ENCODE results near the gene C19orf81. TPM values are rescaled to one million over a fixed set of nuclear protein-coding genes. Genes with fewer than 3 reads are reported as not detected.

C19orf81 gene
- total and polyA plus RNA-seq, 2 of the 13 experiments (the other 11 are each of a cell fraction or from before 2014, with no cell fraction given), result not detected

DNA sequence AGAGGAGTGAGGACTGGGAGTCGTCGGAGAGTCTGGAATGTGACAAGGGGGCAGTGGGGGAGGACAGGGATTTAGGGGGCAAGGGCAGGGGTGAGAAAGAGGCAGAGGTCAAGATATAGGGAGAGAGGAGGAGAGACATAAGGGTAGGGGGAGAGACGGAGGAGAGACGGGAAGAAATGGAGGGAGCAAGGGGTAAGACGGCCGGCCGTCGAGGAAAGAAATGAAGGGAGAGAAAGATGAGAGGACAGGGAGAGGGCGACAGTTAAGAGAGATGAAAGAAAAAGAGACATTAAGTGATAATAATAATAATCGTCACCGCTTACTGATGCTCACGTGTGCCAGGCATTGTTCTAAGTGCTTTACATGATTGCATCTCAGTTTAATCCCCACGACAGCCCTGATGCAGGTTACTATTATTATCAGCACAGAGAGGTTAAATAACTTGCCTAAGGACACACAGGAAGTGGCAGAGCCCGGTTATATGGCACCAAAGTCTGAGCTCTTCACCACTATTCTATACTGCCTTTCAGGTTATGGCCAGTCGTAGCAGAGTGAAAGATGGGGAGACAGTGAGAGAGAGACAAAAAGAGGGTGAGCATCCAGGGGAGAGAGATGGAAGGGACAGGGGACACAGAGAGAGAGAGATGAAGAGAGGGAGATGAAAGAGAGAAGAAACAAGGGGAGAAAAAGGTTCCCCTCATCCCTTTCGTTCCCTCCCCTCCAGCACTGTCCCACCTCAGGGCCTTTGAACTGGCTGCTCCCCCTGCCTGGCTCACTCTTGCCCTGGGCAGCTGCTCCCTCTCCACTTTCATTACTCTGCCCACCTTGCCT lies 13.6 kb downstream of the C19orf81 start:
- peaks cover 1 to 7% of the 10 kb centered on the region in 2 experiments; a peak in 3 of 5 replicates for H3K27me3 ChIP-seq (ENCODE audit: control insufficient read depth in 1 of 2, insufficient read depth in 2 of 2, low read length in 2 of 2)
- no peak for FAIRE-seq
- ATAC-seq, result no peak
- H3K4me1 ChIP-seq (ENCODE audit: insufficient read depth, low read length), result no peaks in the 10 kb centered on the region
- ChIA-PET POLR2A (no interaction called here), CTCF (ENCODE audit: low intra/inter-chr PET ratio, low total read pairs) (no interaction called here)
- H4K20me1 ChIP-seq (ENCODE audit: insufficient read depth, low read length), result no peaks in the 10 kb centered on the region
- no peak overlapping the region for H3K4me2 ChIP-seq (ENCODE audit: low read depth, low read length)
- no peak overlapping the region for H3K4me3 ChIP-seq (replicated peaks in 1 of 3; ENCODE audit: insufficient read depth in 1 of 3, low read depth in 2 of 3, low read length in 3 of 3)
- in situ Hi-C loops (cut with HindIII; ENCODE audit: extremely low pct_ligation_motif_present, low pct_unique_long_range_greater_than_20kb) (no loop called here), intact Hi-C loops (cut with micrococcal nuclease; ENCODE audit: unreplicated experiment) (no loop called here)
- H3K79me2 ChIP-seq (ENCODE audit: insufficient read depth, low read length), result no peaks in the 10 kb centered on the region
- no peak overlapping the region for H3K9ac ChIP-seq (ENCODE audit: insufficient read depth, low read depth, low read length)
- WGBS (ENCODE audit: low lambda C conversion rate), result 39% methylated on average over 16 of the region's 16 CpGs
- BruUV-seq (replicated peaks), result no TSS peak
- H3K27ac ChIP-seq (ENCODE audit: extremely low read length, insufficient read depth, low read length), result no peak overlapping the region
- H3K9me3 ChIP-seq (ENCODE audit: low read length), result no peaks in the 10 kb centered on the region; the same call in 1 of the 2 replicates
- DNase-seq (ENCODE audit: low spot score), result no peak
- no peaks in the 10 kb centered on the region for H3K36me3 ChIP-seq (replicated peaks in 1 of 2; ENCODE audit: control insufficient read depth in 1 of 2, insufficient read depth in 2 of 2, low read length in 2 of 2)
- H2AFZ ChIP-seq (ENCODE audit: low read length), result no peak overlapping the region
- TF ChIP-seq SIX4 (CRISPR knock-in tag; IDR thresholded peaks at IDR 0.05) (no peak), ZNF333 (CRISPR knock-in tag; IDR thresholded peaks at IDR 0.05; ENCODE audit: borderline replicate concordance) (no peak), WIZ (CRISPR knock-in tag; IDR thresholded peaks at IDR 0.05) (no peak), HOXA3 (CRISPR knock-in tag; IDR thresholded peaks at IDR 0.05) (no peak), ZNF180 (CRISPR knock-in tag; IDR thresholded peaks at IDR 0.05; ENCODE audit: borderline replicate concordance, low read depth) (no peak), NONO (IDR thresholded peaks at IDR 0.05) (no peak), NONO (CRISPR knock-in tag; conservative IDR thresholded peaks at IDR 0.05) (no peak), NFRKB (IDR thresholded peaks at IDR 0.05) (no peak), POGZ (CRISPR knock-in tag; IDR thresholded peaks at IDR 0.05) (no peak), ZNF619 (CRISPR knock-in tag; IDR thresholded peaks at IDR 0.05) (no peak), AKAP8 (CRISPR knock-in tag; IDR thresholded peaks at IDR 0.05) (no peak), KLF12 (CRISPR knock-in tag; IDR thresholded peaks at IDR 0.05; ENCODE audit: borderline replicate concordance) (no peak)
- TF ChIP-seq, protein P1, sequence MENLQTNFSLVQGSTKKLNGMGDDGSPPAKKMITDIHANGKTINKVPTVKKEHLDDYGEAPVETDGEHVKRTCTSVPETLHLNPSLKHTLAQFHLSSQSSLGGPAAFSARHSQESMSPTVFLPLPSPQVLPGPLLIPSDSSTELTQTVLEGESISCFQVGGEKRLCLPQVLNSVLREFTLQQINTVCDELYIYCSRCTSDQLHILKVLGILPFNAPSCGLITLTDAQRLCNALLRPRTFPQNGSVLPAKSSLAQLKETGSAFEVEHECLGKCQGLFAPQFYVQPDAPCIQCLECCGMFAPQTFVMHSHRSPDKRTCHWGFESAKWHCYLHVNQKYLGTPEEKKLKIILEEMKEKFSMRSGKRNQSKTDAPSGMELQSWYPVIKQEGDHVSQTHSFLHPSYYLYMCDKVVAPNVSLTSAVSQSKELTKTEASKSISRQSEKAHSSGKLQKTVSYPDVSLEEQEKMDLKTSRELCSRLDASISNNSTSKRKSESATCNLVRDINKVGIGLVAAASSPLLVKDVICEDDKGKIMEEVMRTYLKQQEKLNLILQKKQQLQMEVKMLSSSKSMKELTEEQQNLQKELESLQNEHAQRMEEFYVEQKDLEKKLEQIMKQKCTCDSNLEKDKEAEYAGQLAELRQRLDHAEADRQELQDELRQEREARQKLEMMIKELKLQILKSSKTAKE (CRISPR knock-in tag; IDR thresholded peaks at IDR 0.05; ENCODE audit: borderline replicate concordance), result no peak
- TF ChIP-seq, protein P2, sequence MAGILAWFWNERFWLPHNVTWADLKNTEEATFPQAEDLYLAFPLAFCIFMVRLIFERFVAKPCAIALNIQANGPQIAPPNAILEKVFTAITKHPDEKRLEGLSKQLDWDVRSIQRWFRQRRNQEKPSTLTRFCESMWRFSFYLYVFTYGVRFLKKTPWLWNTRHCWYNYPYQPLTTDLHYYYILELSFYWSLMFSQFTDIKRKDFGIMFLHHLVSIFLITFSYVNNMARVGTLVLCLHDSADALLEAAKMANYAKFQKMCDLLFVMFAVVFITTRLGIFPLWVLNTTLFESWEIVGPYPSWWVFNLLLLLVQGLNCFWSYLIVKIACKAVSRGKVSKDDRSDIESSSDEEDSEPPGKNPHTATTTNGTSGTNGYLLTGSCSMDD (CRISPR knock-in tag; IDR thresholded peaks at IDR 0.05), result no peak
- TF ChIP-seq, protein P3, sequence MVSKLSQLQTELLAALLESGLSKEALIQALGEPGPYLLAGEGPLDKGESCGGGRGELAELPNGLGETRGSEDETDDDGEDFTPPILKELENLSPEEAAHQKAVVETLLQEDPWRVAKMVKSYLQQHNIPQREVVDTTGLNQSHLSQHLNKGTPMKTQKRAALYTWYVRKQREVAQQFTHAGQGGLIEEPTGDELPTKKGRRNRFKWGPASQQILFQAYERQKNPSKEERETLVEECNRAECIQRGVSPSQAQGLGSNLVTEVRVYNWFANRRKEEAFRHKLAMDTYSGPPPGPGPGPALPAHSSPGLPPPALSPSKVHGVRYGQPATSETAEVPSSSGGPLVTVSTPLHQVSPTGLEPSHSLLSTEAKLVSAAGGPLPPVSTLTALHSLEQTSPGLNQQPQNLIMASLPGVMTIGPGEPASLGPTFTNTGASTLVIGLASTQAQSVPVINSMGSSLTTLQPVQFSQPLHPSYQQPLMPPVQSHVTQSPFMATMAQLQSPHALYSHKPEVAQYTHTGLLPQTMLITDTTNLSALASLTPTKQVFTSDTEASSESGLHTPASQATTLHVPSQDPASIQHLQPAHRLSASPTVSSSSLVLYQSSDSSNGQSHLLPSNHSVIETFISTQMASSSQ (IDR thresholded peaks at IDR 0.05; ENCODE audit: low read depth), result no peak
- TF ChIP-seq, protein P3 (CRISPR knock-in tag; IDR thresholded peaks at IDR 0.05; ENCODE audit: borderline replicate concordance), result no peak

All from HepG2 (cell line).